ENCODE data around the gene NCAPD3.

DNA sequence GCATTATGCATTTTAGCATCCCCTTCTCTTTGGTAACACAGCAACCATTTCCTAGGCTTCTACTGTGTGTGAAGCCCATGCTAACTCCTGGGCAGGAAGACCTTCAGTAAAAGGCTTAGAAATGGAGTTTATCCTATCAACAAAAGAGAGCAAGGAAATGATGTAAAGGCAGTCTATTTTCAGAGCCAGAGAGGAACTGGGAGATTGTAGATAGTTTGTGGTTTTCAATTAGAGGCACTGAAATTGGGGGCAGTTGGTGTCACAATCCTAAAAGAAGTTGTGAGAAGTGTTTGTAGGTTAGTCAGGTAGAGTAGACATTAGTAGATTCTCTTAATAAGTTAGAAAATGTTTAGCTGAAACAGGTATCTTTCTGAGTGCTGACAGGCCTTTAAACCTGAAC, 36.7 kb upstream of the NCAPD3 start:
- TF ChIP-seq, protein P1, sequence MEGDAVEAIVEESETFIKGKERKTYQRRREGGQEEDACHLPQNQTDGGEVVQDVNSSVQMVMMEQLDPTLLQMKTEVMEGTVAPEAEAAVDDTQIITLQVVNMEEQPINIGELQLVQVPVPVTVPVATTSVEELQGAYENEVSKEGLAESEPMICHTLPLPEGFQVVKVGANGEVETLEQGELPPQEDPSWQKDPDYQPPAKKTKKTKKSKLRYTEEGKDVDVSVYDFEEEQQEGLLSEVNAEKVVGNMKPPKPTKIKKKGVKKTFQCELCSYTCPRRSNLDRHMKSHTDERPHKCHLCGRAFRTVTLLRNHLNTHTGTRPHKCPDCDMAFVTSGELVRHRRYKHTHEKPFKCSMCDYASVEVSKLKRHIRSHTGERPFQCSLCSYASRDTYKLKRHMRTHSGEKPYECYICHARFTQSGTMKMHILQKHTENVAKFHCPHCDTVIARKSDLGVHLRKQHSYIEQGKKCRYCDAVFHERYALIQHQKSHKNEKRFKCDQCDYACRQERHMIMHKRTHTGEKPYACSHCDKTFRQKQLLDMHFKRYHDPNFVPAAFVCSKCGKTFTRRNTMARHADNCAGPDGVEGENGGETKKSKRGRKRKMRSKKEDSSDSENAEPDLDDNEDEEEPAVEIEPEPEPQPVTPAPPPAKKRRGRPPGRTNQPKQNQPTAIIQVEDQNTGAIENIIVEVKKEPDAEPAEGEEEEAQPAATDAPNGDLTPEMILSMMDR (conservative IDR thresholded peaks at IDR 0.05 in 1 of 2, IDR thresholded peaks at IDR 0.05 in 1 of 2; ENCODE audit: low read depth in 1 of 2, low read length in 2 of 2): no peak
- TF ChIP-seq EZH2 (IDR thresholded peaks at IDR 0.05; ENCODE audit: low read length, missing control alignments): no peak

Measured in fibroblast of lung (primary cell).